Right renal cortex interstitium (tissue), 3 donors: ENCODE data around the gene NDUFA6. TPM values are rescaled to one million over a fixed set of nuclear protein-coding genes. Genes with fewer than 3 reads are reported as not detected.
"Not testable (repeated sequence)": the region's sequence is repeated elsewhere in the genome, so short reads cannot be mapped to it uniquely, and the experiment has no call there.

Experiments
- DNase-seq, 3 donors: peaks; one replicate each; pipeline ENCODE4 v3.0.0-alpha.2; 2013; ENCODE audit warnings: low read depth in 3 of 3, low spot score in 2 of 3
- polyA plus RNA-seq, 3 donors: library from polyadenylated mRNA; unstranded; fragments of 120-200 nt; gene quantifications; one replicate each; pipeline ENCODE4 v1.2.1, GENCODE V29; 2013; ENCODE audit not compliant: insufficient read length in 3 of 3

The NDUFA6 gene
- polyA plus RNA-seq, 3 donors = 119 to 121 (median 120) TPM

DNA sequence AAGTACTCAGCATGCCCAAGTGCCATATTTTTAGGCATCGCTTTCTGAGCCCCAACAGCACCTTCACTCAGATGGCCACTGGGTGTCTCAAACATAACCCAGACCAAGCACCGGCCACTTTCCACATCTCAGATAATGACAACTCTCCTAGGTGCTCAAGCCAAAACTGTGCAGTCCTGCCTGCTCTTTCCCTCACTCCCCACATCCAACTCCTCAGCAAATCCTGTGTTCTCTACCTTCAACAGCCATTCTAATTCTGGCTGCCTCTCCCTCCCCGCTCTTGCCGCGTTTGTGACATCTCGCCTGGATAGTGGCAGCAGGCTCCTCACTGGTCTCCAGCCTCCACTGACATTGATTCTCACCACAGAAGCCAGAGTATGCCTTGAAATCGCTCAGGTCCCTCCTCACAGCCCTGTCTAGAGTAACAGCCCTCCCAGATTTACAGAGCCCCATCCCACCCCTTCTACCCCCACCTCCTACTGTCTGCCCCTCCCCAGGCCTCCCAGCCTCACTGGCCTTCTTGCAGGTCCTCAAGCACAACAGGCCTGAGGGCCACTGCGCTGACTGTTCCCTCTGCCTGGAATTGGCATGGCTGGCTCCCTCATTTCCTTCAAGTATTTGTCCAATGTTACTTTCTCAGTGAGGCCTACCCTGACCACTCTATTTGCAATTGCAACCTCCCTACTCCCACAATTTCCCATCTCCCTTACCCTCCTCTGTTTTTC, 17.8 kb downstream of the NDUFA6 start:
- no peak for DNase-seq

DNA sequence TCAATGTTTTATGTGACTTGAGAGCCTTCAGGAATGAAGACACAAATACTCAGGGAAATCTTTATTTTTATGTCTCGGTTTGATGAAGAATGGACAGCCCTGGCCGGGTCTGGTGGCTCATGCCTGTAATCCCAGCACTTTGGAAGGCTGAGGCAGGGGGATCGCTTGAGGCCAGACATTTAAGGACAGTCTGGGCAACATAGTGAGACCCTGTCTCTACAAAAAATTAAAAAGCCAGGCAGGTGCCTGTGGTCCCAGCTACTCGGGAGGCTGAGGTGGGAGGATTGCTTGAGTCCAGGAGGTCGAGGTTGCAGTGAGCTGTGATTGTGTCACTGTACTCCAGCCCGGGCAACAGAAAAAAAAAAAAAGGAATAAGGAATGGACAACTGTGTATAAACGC, 19.1 kb downstream of the NDUFA6 start:
- not testable (repeated sequence) for DNase-seq

DNA sequence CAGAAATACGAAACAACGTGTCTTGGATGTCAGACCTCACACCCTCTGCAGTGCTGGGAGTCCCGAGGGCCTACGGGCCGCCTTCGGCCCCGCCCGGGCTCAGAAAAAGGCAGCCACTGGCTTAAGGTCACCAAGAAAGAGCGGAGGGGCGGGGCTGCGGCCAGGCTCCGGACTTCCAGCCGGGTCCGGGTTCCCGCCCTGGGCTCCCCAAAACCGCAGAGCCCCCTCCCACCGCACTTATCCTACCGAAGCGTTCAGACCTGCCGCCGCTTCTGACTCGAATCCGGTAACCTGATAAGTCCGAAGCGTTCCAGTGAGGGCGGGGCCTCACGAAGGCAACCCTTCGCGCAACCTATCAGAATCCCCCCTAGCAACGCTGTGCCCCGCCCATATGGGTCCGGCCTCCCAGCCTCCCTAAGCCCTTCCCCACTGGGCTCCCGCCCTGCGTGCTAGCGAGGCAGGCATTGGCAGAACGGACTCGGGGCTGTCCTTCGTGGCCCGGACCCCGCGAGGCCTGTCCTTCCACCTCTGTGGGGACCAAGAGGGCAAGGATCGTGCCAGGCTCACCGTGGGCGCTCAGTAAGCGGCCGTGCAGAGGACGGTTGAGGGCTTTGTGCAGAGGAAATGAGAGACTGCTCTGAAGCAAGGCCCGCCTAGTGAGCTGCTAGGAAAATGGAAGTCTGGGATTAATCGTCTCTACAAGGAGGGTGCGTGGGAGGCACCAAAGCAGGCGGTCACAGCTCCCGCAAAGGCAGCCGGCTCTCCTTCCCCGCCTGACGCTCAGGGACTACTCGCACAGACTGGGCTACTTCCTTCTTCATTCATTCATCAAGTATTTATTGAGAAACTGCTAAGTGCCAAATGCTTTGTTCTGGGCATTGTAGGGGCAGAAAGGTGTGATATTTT, 19.8 kb downstream of the NDUFA6 start, which contains the start of gene NAGA:
TSS of gene NAGA (minus strand) at position 296 of the 906 bp plus-strand sequence. CDS start 515 bp downstream, outside the sequence.
- DNase-seq = peak; percentile 88 to 94 (median 91)

DNA sequence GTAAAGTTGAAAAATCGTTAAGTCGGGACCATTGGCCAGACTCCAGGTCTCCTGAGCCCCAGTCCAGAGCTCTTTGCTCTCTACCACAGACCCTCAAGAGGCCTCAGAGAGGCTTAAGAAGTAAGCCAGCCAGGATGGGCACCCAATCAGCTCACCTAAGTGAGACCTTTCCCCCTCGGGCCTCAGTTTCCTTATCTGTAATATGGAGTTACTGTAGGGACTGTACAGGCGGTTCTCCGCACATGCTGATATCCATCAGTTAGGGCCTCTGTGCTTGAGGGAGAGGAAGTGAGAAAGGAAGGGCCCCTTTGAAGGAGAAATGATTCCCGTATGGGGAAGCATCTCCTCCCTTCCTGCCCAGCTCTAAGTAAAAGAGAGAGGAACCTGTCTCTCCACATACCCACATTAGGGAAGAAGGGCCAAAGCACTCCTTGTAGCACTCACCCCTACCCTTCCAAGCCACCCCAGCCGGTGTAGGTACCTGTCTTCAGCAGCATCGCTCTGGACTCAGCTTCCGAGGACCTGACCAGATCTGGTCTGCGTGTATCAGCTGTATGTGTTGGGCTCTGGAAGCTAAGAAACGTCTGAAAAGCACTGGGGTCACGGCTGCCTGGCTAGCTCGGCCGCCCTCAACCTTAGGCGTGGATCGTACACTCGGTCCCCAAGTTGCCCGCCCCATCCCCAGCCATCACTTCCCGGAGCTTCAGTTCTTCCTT, 20.6 kb downstream of the NDUFA6 start:
- no peak for DNase-seq

DNA sequence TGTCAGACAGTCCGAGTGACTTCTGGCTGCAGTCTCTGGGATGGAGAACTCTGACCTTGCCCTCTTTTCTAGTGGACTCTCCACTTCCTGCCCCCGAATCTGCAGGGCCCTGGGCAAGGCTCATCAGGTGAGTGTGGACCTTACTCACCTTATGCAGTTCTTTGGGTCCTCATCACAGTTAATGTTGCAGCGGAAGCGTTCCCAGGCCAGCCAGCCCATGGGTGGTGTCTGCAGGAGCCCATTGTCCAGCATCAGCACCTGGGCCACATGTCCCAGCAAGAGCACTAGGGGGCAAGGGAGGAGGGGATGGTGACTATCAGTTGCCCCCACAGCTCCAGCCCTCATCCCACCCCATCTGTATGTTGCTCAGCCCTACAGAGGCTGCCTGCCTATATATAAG, 22.3 kb downstream of the NDUFA6 start:
- no peak for DNase-seq

DNA sequence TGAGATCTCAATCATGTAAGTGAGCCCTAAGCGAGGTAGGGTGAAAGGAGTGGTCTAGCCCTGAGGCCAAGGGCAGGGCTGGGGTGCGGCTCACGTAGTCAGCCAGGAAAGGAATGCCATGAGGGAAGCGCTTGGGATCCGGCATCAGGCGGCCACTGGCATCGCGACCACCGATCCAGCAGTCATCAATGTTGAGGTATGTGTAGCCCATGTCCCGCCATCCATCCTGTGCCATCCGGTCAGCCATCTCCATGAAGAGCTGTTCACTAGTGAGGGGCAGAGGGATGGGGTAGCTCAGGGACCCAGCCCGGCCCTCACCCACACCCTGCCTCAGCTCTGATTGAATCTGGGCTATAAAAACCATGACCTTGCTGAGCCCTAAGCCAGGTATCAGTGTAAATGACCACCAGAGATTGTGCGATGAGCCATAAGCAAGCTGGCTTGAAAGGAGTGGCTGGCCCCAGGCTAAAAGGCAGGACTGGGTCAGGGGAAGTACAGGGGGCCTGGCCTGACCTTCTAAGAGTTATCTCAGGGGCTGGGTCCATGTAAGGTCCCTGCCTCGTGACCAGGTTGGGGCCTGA, 22.8 kb downstream of the NDUFA6 start:
- DNase-seq = no peak

DNA sequence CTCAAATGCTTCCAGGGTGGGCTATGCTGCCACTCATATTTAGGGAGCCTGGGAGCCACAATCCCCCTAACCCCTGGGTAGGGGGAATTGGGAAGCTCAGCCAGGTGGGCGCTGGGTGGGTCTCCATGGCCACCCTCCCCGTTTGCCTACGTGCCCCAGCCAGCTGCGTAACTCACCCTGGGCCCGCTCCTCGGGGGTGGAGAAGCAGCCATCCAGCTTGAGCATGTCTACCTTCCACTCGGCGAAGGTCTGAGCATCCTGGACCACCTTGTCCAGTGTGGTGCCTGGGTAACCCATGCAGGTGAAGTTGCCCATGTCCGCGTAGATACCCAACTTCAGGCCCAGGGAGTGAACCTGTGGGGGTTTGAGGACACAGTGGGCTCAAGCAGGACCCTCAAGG, 23.6 kb downstream of the NDUFA6 start:
- no peak for DNase-seq

DNA sequence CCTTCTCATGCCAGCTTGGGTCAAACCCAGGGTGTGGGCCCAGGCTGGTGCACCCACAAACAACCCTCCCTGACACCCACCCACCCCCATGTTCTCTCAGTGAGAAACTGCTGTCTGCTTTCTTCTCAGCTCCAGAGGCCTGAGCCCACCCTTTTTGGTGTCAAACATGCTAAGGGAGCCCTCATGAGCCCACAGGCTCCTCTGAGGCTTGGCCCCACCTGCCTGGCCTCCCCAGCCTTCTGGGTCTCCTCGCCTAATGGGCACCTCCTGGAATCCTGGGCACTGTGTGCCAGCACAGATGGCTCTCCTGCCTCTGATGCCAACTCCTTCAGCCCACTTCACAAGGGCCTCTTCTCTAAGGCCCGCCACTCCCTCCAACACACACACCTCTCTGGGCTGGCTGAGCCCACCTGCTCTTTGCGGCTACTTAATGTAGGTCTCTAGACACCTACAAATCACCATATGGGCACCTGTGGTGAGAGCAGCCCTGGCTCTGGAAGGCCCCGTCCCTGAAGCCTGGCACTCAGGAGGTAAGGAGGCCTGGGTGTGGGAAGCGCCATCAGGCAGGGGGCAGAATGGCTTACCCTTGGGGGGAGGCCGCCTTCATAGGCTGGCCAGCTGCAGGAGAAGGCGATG, 24.3 kb downstream of the NDUFA6 start:
- no peak for DNase-seq

DNA sequence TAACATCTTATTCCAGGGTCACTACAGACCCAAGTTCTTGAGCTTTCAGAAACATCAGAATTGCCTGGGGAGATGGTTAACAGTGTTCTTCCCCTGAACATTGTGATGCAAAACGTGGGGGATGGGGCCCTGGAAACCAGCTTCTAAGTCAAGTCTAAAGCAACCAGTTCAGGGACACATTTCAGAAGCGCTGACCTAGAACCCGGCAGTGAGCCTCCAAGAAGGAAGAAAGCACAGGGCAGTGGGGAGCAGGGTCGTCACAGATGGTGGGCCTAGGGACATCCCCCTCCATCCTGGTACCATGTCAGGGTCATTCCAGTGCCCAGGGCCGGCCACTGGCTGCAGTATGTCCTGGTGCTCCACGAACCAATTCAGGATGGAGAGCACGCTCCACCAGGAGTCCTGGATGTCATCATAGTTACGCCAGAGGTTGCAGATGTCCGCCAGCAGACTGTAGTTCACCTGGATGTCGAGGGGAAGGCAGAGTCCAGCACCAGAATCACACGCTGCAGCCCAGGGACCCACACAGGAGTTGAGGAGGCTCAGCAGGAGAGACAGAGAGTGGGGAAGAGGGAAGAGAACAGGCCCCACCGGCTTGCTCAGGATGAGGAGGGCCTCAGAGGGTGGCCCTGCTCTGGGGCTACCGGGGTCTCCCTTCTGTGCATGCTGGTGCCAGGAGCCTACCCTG, 25.0 kb downstream of the NDUFA6 start:
- DNase-seq = no peak

DNA sequence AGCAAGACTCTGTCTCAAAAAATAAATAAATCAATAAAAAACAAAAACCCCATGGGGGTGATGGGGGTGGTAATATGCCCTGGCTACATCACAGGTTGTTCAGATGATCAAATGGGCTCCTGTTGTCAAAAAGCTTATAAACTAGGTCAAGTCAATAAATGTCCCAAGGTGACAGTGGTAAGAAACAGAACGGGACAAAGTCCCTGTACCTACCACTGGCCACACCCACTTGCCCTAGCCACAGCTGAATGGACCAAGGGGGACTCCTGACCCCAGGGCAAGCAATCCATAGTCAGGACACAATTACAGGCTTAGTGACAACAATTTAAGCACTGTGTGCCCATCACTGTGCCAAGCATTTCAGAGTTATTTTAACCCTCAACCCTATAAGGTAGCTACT, 25.9 kb downstream of the NDUFA6 start:
- DNase-seq = no peak

DNA sequence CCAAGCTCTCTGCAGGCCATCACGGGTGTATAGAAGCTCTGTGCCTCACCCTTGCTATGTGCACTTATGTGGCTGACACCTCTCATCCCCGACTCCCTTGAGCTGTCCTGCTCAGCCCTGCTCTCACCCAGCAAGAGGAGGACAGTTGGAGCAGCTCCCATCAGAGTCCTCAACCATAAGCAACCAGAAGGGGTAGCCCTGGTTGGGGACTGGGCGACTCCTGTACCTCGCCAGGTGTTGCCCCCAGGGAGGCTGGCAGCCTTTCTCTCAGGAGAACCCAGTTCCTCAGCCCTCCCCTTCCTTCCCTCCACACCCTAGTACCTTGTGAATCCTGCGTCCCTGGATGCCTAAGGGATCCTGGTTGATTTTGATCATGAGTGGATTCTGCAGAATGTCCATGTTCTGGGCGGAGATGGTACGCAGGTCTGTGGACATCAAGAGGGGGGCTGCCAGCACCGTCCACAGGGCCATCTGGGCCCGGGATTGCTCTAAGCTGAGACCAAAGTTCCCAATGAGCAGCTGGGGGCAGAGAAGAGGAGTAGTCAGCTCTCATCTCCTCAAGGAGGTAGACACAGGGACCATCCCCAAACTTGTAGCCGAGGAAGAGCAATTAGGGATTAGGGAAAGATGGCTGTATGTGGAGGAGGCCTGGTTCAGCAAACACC, 27.9 kb downstream of the NDUFA6 start:
- DNase-seq = no peak

DNA sequence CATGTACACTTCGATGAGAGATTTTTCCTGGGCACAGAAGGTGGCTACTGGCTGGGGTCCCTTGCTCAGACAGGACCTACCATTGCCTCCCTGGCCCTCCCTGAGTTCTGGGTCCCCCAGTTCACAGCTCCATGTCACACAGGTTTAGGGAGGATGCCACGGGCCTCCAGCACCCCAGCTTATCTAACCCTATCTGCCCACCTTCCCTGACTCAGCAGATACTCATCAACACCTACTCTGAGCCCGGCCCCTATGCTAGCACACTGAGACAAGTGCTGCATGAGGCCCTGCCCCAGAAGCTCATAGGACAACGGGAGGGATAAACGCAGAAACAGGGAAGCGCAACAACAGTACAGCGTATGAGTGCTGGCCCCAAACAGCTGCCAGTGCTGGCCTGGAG, 29.5 kb downstream of the NDUFA6 start:
- DNase-seq = no peak

DNA sequence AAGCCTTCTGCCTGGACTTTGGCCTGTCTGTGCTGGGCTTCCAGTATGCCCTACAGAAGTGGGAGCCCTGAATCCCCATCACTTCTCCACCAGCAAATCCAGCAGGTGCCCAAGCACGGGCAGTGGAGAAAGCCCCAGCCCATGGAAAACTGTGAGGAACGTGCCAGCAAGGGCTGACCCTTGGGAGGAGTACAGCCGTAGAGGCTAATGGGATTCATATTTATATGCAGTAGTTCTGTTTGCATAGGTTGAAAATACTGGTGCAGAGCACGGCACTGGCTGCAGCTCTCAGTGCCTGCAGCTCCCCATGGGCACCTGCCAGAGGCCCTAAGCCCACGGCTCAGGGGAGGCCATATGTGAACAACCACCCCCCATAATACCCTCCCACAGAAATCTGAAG, 30.1 kb downstream of the NDUFA6 start:
- DNase-seq = no peak

DNA sequence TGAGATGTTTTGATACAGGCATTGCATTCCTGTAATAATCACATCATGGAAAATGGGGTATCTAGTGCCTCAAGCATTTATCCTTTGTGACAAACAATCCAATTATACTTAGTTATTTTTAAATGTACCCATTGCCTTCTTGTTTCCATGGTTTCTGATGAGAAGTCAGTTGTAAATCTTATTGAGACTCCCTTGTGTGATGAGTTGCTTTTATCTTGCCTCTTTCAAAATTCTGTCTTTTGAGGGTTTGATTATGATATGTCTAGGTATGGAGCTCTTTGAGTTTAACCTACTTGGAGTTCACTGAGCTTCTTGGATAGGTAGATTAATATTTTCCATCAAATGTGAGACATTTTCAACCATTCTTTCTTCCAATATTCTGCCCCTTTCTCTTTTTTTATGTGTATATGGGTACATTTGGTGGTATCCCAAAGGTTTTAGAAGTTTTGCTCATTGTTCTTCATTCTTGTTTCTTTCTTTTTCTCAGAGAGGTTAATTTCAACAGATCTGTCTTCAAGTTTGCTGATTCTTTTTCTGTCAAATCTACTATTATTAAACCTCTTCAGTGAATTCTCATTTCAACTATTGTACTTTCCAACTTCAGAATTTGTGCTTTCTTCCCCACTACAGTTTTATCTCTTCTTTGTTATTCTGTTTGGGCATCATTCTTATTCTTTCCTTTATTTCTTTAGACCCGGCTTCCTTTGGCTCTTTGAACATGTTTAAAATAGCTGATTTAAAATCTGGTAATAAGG, 33.6 kb downstream of the NDUFA6 start:
- DNase-seq = no peak

DNA sequence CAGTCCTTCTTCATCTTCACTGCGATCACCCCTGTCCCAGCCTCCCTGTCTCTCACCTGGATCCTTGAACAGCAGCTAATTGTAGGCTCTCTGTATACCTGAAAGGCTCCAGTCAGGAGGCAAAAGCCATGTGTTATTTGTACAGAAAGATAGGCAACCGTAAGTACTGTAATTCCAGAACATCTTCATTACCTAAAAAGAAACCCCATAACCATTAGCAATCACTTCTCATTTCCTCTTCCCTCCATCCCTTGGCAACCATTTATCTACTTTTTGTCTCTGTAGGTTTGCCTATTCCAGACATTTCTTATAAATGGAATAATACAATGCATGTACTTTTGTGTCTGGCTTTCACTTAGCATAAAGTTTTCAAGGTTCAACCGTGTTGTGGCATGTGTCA, 37.8 kb downstream of the NDUFA6 start:
- DNase-seq = no peak

DNA sequence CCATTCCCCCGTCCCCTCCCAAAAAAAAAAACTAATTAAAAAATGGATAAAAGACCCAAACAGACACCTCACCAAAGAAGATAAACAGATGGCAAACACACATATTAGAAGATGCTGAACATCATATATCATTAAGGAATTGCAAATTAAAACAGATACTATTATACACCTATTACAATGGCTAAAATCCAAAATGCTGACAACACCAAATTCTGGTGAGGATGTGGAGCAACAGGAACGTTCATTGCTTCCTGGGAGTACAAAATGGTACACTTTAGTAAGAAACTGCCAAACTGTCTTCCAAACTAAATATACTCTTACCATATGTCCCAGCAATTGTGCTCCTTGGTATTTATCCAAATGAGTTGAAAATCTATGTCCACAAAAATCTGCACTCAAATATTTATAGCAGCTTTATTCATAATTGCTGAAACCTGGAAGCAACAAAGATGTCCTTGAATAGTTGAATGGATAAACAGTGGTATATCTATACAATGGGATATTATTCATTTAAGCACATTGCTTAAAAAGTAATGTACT, 39.9 kb downstream of the NDUFA6 start:
- DNase-seq = no peak

DNA sequence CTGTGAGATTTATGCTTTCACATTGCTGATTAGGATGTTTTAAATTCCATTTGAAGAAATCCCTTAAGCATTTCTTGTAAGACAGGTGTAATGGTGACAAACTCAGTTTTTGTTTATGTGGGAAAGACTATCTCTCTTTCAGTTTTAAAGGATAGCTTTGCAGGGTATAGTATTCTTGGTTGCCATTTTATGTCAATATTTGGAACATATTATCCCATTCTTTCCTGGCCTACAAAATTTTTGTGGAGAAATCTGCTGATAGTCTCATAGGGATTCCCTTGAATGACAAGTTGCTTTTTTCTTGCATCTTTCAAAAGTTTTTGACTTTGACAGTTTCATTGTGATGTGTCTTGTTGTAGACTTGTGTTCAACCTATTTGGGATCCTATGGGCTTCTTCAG, 48.8 kb downstream of the NDUFA6 start:
- no peak for DNase-seq

DNA sequence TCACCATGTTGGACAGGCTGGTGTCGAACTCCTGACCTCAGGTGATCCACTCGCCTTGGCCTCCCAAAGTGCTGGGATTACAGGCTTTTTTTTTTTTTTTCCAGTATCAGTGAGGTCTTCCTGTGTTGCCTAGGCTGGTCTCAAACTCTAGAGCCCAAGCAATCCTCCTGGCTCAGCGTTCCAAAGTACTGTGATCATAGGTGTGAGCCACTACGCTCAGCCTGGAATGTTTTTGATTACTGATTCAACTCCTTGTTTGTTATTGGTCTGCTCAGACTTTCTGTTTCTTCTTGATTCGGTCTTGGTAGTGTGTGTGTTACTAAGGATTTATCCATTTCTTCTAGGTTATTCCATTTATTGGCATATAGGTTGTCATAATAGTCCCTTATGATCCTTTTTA, 51.3 kb downstream of the NDUFA6 start:
- no peak for DNase-seq
